A549 (cell line): Measurements from ENCODE around the gene CCR3.

Experiments
- CTCF ChIP-seq: fragments of >200 bp; sonication (Bioruptor Twin); formaldehyde crosslinking; IDR thresholded peaks from 3 replicates; pipeline ENCODE4 v1.5.1; 2016
- EP300 ChIP-seq, 2 experiments: fragments of >200 bp; sonication (Bioruptor Twin); formaldehyde crosslinking; IDR thresholded peaks; 2 replicates in 1 of 2; 3 replicates in 1 of 2; pipeline ENCODE4 v1.6.1; 2016 to 2017
- NPAS2 ChIP-seq: fragments of 250-450 bp; sonication (Bioruptor Pico); IDR thresholded peaks from 2 replicates; pipeline ENCODE4 v1.8.0; 2022; ENCODE audit warnings: mild to moderate bottlenecking, moderate library complexity, borderline replicate concordance
- NR3C1 ChIP-seq: fragments of >200 bp; sonication (Bioruptor Twin); formaldehyde crosslinking; IDR thresholded peaks from 3 replicates; pipeline ENCODE4 v1.6.1; 2017
- POLR2A ChIP-seq: IDR thresholded peaks from 2 replicates; pipeline ENCODE4 v1.6.1; 2012; ENCODE audit warnings: mild to moderate bottlenecking, low read length
- TP53 ChIP-seq: fragments of 250-450 bp; sonication (Bioruptor Pico); IDR thresholded peaks from 2 replicates; pipeline ENCODE4 v1.5.0; 2021; ENCODE audit warnings: mild to moderate bottlenecking, moderate library complexity
- TF ChIP-seq, protein P1 (sequence below): fragments of 200-600 bp; sonication (generic); IDR thresholded peaks from 2 replicates; pipeline ENCODE4 v1.6.1; 2016; ENCODE audit warnings: antibody characterized with exemption, mild to moderate bottlenecking, moderate library complexity

DNA sequence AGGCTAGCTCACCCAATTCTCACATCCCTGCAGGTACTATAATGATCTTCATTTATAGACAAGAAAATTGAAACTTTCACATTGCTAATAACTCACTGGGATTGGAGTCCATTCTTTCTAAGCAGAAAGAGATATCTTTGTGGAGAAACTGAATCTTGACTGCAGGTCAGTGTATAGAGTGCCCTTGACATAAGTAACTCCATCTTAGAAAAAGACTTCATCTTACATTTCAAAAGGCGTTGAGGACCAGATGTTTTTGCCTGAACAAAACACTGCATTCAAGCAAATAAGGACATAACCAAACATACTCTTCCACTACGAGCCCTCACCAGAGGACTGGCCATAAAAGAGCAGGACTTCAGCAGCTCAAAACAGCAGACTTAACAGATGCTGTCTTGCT is 6.8 kb upstream of the CCR3 start:
- TF ChIP-seq CTCF (no peak), TP53 (CRISPR knock-in tag) (no peak), POLR2A (no peak), NPAS2 (CRISPR knock-in tag) (no peak), NR3C1 (no peak), EP300 (IDR thresholded peaks at IDR 0.05) (no peak)
- TF ChIP-seq, protein P1, sequence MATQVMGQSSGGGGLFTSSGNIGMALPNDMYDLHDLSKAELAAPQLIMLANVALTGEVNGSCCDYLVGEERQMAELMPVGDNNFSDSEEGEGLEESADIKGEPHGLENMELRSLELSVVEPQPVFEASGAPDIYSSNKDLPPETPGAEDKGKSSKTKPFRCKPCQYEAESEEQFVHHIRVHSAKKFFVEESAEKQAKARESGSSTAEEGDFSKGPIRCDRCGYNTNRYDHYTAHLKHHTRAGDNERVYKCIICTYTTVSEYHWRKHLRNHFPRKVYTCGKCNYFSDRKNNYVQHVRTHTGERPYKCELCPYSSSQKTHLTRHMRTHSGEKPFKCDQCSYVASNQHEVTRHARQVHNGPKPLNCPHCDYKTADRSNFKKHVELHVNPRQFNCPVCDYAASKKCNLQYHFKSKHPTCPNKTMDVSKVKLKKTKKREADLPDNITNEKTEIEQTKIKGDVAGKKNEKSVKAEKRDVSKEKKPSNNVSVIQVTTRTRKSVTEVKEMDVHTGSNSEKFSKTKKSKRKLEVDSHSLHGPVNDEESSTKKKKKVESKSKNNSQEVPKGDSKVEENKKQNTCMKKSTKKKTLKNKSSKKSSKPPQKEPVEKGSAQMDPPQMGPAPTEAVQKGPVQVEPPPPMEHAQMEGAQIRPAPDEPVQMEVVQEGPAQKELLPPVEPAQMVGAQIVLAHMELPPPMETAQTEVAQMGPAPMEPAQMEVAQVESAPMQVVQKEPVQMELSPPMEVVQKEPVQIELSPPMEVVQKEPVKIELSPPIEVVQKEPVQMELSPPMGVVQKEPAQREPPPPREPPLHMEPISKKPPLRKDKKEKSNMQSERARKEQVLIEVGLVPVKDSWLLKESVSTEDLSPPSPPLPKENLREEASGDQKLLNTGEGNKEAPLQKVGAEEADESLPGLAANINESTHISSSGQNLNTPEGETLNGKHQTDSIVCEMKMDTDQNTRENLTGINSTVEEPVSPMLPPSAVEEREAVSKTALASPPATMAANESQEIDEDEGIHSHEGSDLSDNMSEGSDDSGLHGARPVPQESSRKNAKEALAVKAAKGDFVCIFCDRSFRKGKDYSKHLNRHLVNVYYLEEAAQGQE, result no peak
